Measurements from ENCODE around the gene MAP7D1. TPM values are rescaled to one million over a fixed set of nuclear protein-coding genes. Genes with fewer than 3 reads are reported as not detected.
"Not testable (repeated sequence)": the region's sequence is repeated elsewhere in the genome, so short reads cannot be mapped to it uniquely, and the experiment has no call there.

The MAP7D1 gene
- total RNA-seq, 3 donors from 2014 or later = 67.4 to 78.0 (median 68.6) TPM

DNA sequence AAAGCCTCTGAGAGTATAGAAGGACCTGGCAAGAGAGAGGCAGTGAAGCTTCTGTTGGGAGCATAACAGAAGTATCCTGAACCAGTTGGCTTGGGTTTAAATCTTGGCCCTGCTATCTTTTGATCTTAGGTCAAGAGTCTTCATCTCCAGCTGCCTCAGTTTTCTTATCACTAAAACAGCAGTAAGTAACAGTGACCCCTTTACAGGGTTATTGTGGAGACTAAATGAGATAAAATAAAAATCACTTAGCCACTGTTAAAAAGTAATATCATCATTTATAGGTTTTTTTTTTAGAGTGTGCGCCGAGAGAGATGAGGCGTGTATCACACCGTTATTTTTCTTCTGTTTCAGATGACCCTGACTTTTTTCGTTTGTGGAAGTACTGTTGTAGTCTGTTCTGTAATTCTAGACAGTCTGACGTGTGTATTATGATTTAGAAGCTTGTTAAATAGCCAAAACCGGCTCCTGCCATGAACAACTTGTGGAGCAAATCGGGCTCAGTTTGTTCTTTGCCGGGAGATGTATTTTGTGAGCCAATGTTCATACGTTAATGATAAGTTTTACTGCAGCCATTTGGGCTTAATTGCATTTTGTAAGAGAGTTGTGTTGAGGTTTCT is 69.4 kb downstream of the MAP7D1 start:
- no peaks in the 10 kb centered on the region for H3K36me3 ChIP-seq
- H3K9me3 ChIP-seq = no peaks in the 10 kb centered on the region
- DNase-seq (ENCODE audit: low spot score in 2 of 2) = no peak
- peaks cover 8% of the 10 kb centered on the region in 2 donors for H3K4me1 ChIP-seq
- intact Hi-C loops (cut with DNase I; ENCODE audit: low total_unique reads) = no loop called here
- H3K27ac ChIP-seq = peak overlapping the region; percentile 91 to 98
- no peaks in the 10 kb centered on the region for H3K27me3 ChIP-seq
- no peak for TF ChIP-seq POLR2A (IDR thresholded peaks at IDR 0.05)
- no peak for TF ChIP-seq CTCF (IDR thresholded peaks at IDR 0.05)
- no peak for TF ChIP-seq POLR2AphosphoS5 (IDR thresholded peaks at IDR 0.05)
- peak overlapping the region; percentile 73 to 86 (median 80) for H3K4me3 ChIP-seq

DNA sequence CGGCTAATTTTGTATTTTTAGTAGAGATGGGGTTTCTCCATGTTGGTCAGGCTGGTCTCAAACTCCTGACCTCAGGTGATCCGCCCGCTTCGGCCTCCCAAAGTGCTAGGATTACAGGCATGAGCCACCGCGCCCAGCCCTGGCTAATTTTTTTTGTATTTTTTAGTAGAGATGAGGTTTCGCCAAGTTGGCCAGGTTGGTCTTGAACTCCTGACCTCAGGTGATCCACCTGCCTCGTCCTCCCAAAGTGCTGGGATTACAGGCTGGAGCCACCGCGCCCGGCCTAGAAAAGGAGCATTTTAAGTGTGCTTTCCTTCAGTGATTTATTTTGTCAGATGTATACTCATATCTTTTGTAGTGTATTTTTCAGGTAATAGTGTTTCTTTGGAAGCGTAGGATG is 74.3 kb downstream of the MAP7D1 start:
- H3K36me3 ChIP-seq; H3K4me3 ChIP-seq; H3K27me3 ChIP-seq; intact Hi-C loops (cut with DNase I; ENCODE audit: low total_unique reads); DNase-seq (ENCODE audit: low spot score in 2 of 2); H3K9me3 ChIP-seq: not testable (repeated sequence)
- H3K27ac ChIP-seq = peak overlapping the region; percentile 2 to 69
- peaks cover 8 to 18% of the 10 kb centered on the region in 2 donors for H3K4me1 ChIP-seq

Other genes with a start within 250 kb of the MAP7D1 start
- 10 to 100 TPM; 28.2 TPM for gene AGO3, start 225.1 kb upstream of the MAP7D1 start, total RNA-seq
- gene TEKT2, start 72.1 kb upstream of the MAP7D1 start, total RNA-seq = 1 to 10 TPM in 1 of 3 donors, under 1 TPM in 1, not detected in 1; 0.98 to 1.2 TPM
- gene ADPRS, start 67.3 kb upstream of the MAP7D1 start, total RNA-seq = 10 to 100 TPM; 26.2 to 48.7 (median 39.7) TPM
- gene COL8A2, start 30.9 kb upstream of the MAP7D1 start, total RNA-seq = 10 to 100 TPM in 2 of 3 donors, 1 to 10 TPM in 1; 3.4 to 20.6 (median 11.1) TPM
- gene TRAPPC3, start 6.7 kb upstream of the MAP7D1 start, total RNA-seq = 100 to 1,000 TPM; 107 to 118 (median 116) TPM
- 100 to 1,000 TPM in 2 of 3 donors, 10 to 100 TPM in 1; 81.6 to 128 (median 122) TPM for gene THRAP3, start 68.3 kb downstream of the MAP7D1 start, total RNA-seq
- gene SH3D21, start 150.2 kb downstream of the MAP7D1 start, total RNA-seq = 10 to 100 TPM in 2 of 3 donors, under 1 TPM in 1; 0.80 to 18.7 (median 18.0) TPM
- gene EVA1B, start 167.5 kb downstream of the MAP7D1 start, total RNA-seq = 100 to 1,000 TPM in 2 of 3 donors, 10 to 100 TPM in 1; 62.1 to 129 (median 118) TPM
- gene STK40, start 229.8 kb downstream of the MAP7D1 start, total RNA-seq = 10 to 100 TPM; 22.5 to 36.0 (median 26.2) TPM
- 10 to 100 TPM; 31.8 to 49.5 (median 39.7) TPM for gene LSM10, start 241.7 kb downstream of the MAP7D1 start, total RNA-seq